MG63 (cell line): Measurements from ENCODE around the gene SDK1. TPM values are rescaled to one million over a fixed set of nuclear protein-coding genes. Genes with fewer than 3 reads are reported as not detected.
"Not testable (repeated sequence)": the region's sequence is repeated elsewhere in the genome, so short reads cannot be mapped to it uniquely, and the experiment has no call there.

Source experiments
- DNase-seq: peaks from one replicate; pipeline ENCODE4 v3.0.0-alpha.2; 2020
- H3K27me3 ChIP-seq: fragments of 250-450 bp; sonication (Bioruptor Pico); 2 replicates; pipeline ENCODE4 v1.5.1; 2020; ENCODE audit warnings: mild to moderate bottlenecking, moderate library complexity
- H3K36me3 ChIP-seq: fragments of 250-450 bp; sonication (Bioruptor Pico); 2 replicates; pipeline ENCODE4 v1.5.1; 2020; ENCODE audit warnings: mild to moderate bottlenecking, moderate library complexity
- H3K4me3 ChIP-seq: fragments of 250-450 bp; sonication (Bioruptor Pico); 2 replicates; pipeline ENCODE4 v1.5.1; 2020; ENCODE audit warnings: mild to moderate bottlenecking, moderate library complexity
- H3K9me3 ChIP-seq: fragments of 250-450 bp; sonication (Bioruptor Pico); 2 replicates; pipeline ENCODE4 v1.5.1; 2020; ENCODE audit warnings: mild to moderate bottlenecking, moderate library complexity
- total RNA-seq: library from RNA; depleted of rRNA; stranded (reverse); fragments of >200 nt; shearing (Covaris generic); gene quantifications from 2 replicates; pipeline ENCODE4 v1.2.3, GENCODE V29; 2014; ENCODE audit warnings: low replicate concordance

SDK1 gene
- total RNA-seq, 1 experiment from 2014 or later = 1.1 TPM

DNA sequence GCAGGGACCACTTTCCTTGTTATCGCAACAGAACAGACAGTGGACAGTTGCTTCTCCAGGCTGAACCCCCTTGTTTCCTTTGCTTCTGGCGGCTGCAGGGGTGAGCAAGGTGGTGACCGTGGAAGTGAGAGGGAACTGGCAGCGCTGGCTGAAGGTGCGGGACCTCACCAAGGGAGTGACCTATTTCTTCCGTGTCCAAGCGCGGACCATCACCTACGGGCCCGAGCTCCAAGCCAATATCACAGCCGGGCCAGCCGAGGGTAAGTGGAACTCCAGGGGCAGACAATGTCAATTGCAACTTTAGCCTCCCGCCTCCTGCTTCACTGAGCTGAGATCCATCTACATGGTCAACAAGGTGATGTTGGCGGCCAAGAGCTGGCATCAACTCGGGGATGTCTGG is 919.0 kb downstream of the SDK1 start:
- no peaks in the 10 kb centered on the region for H3K36me3 ChIP-seq
- no peaks in the 10 kb centered on the region for H3K9me3 ChIP-seq
- no peak overlapping the region for H3K4me3 ChIP-seq
- DNase-seq = no peak
- no peaks in the 10 kb centered on the region for H3K27me3 ChIP-seq

DNA sequence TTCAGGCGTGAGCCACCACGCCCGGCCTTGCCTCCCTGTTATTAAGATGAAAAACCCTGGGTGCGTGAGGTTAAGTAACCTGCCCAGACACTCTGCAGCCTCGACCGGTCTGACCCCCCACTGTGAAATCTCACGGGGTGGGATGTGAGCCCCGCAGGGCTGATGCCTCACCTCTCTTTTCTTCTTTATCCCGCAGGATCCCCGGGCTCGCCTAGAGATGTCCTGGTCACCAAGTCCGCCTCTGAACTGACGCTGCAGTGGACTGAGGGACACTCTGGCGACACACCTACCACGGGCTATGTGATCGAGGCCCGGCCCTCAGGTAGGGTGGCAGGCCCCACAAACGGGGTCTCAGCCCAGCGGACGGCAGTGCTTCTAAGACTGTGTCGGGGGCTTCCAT is 920.0 kb downstream of the SDK1 start:
- no peaks in the 10 kb centered on the region for H3K27me3 ChIP-seq
- no peaks in the 10 kb centered on the region for H3K9me3 ChIP-seq
- DNase-seq = no peak
- H3K36me3 ChIP-seq = no peaks in the 10 kb centered on the region
- H3K4me3 ChIP-seq = no peak overlapping the region

DNA sequence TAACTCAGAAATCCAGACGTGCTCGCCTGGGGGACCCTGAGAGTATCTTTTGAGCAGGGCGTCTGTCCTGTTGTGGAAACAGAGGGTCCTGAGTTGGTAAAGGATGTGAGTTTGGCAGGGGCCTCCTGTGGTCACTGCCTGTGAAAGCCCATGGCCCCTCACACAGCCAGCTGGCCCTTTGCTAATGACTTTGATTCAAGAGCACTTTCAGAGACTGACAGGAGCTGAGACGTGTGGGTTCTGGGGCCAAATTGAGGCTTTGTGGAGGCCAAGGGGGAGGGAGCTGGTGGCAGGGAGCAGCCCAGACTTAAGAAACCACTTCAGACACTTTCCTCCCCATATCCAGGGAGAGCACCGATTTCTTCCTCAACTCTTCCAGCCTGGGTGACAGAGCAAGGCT is 921.6 kb downstream of the SDK1 start:
- no peak for DNase-seq
- Histone ChIP-seq H3K9me3 (no peaks in the 10 kb centered on the region), H3K27me3 (no peaks in the 10 kb centered on the region), H3K4me3 (no peak overlapping the region), H3K36me3 (no peaks in the 10 kb centered on the region)

DNA sequence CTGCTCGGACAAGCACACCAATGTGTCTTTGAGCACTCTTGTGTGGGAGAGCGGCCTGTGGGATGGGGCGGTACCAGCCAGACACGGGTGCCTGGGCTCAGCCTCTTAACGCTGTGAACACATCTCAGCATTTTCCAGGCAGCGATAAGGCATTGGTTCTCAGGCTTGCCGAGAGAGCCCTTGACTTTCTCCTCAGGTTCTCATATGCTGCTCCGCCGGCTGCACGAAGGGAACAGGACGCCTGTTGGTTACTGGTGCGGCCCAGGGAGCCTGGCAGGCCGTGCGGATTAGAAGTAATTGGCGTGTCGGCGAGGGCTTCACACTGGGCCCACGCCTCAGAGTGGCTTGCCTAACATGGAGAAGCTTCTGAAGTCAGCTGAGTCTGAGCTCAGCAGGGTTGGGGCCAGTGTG is 924.3 kb downstream of the SDK1 start:
- no peak for DNase-seq
- Histone ChIP-seq H3K36me3 (no peaks in the 10 kb centered on the region), H3K27me3 (no peaks in the 10 kb centered on the region), H3K4me3 (no peak overlapping the region), H3K9me3 (no peaks in the 10 kb centered on the region)

DNA sequence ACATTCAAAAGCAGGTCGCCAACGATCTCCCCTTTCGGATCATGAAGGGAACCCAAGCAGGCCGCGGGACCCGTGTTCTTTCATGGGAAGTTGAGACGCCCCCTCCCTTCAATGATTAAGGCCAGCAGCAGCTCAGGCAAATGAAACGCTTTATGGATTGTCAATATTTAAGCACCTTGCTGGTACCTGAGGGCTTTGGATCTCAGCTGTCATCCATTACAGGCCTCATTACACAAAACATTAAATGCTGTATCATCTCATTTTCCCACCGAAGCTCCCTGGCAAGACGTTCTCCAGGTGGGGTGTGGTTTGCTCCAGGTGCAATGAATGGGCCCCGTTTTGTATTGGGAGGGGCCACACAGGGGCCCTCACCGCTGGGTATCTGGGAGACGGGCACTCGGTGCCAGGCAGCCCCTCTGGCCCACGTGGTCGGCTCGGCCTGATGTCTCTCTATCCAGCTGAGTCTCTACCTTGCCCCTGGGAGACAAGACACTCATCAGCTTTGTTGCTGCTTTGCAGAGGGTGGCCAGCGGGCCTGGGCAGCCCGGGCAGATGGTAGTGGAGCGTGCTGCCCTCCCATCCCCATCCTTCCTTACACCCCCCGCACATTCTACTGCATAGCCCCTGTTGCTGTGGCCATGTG is 925.0 kb downstream of the SDK1 start:
- DNase-seq = no peak
- Histone ChIP-seq H3K9me3 (no peaks in the 10 kb centered on the region), H3K36me3 (no peaks in the 10 kb centered on the region), H3K27me3 (no peaks in the 10 kb centered on the region), H3K4me3 (no peak overlapping the region)

DNA sequence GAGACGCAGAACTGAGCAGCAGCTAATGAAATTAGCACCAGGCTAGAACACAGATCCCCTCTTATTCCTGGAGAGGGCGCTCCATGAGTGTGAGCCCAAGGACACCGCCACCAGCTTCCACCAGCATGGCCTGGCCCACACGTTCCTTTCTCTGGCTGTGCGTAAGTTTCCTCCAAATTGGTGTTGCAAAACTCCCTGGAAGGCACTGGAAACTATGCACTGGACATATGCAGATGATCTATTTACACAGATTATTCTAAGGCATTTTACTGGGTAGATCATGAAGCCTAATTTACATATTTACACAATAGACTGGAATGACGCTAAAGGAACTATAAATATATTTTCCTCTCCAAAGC is 925.5 kb downstream of the SDK1 start:
- no peaks in the 10 kb centered on the region for H3K36me3 ChIP-seq
- H3K4me3 ChIP-seq = no peak overlapping the region
- DNase-seq = no peak
- no peaks in the 10 kb centered on the region for H3K9me3 ChIP-seq
- no peaks in the 10 kb centered on the region for H3K27me3 ChIP-seq

DNA sequence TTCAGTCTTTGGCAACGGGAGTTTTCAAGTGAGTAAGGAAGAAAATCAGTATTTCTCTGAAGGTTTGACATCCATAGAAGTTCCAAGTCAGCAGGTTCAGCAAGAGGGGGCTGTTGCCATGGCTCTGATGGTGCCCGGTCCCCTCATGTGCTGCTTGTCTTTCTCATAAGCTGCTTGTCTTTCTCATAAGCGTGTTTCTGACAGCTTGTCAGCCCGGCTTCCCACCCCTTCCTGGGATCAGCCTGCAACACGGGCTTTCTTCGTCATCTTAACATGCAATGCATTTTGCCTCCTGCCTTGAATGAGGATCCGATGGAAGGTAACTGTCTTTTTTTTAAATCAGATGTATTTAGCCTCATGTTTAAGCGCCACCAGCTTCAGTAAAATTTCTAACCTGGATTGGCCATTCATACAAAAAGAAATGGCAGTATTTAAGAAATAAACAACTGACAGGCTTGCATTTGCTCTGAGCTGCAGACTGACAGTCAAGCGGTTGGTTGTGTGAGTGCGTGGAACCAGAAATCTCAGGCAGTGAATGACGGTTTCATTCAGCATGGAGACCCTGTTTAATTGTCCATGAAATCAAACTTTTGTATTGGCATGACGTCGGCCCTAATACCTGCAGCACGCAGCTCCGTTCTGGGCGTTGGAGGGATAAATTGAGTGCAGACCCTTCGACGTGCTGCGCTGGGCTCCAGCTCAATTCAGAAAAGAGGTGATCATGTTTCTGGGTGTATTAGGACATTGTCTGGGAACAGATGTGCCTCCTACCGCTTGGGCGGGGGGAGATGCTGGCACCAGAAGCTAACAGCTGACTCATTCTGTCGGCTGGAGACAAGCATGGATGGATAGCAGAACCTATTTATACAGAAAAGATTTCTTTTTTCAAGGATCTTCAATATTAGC is 926.3 kb downstream of the SDK1 start:
- Histone ChIP-seq H3K9me3 (no peaks in the 10 kb centered on the region), H3K36me3 (no peaks in the 10 kb centered on the region), H3K4me3 (no peak overlapping the region), H3K27me3 (no peaks in the 10 kb centered on the region)
- DNase-seq = no peak

DNA sequence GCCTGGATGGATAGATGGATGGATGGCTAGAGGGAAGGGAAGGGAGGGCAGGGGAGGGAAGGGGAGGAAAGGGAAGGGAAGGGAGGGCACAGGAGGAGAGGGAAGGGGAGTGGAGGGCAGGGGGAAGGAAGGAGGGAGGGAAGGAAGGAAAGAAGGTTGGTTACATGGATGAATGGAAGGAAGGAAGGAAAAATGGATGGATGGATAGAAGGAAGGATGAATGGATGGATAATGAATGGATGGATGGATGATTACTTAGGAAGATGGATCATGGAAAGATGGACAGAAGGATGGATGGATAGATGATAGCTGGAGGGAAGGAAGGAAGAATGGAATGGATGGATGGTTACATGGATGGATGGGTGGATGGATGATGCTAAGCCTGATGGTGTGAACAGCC is 929.3 kb downstream of the SDK1 start:
- DNase-seq = no peak
- H3K4me3 ChIP-seq = no peak overlapping the region
- H3K36me3 ChIP-seq = no peaks in the 10 kb centered on the region
- H3K9me3 ChIP-seq = no peaks in the 10 kb centered on the region
- no peaks in the 10 kb centered on the region for H3K27me3 ChIP-seq

DNA sequence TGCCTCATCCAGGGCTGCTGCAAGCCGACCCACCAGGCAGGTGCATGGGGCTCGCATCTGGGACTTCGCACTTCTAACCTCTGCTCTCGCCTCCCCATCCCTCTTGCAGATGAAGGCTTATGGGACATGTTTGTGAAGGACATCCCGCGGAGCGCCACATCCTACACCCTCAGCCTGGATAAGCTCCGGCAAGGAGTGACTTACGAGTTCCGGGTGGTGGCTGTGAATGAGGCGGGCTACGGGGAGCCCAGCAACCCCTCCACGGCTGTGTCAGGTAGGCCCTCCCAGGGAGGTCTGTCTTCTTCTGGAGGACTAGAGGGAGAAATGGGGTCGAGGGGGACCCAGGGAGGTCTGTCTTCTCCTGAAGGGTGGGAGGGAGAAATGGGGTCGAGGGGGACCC is 932.1 kb downstream of the SDK1 start:
- no peak for DNase-seq
- no peaks in the 10 kb centered on the region for H3K36me3 ChIP-seq
- H3K4me3 ChIP-seq = no peak overlapping the region
- no peaks in the 10 kb centered on the region for H3K27me3 ChIP-seq
- H3K9me3 ChIP-seq = no peaks in the 10 kb centered on the region

DNA sequence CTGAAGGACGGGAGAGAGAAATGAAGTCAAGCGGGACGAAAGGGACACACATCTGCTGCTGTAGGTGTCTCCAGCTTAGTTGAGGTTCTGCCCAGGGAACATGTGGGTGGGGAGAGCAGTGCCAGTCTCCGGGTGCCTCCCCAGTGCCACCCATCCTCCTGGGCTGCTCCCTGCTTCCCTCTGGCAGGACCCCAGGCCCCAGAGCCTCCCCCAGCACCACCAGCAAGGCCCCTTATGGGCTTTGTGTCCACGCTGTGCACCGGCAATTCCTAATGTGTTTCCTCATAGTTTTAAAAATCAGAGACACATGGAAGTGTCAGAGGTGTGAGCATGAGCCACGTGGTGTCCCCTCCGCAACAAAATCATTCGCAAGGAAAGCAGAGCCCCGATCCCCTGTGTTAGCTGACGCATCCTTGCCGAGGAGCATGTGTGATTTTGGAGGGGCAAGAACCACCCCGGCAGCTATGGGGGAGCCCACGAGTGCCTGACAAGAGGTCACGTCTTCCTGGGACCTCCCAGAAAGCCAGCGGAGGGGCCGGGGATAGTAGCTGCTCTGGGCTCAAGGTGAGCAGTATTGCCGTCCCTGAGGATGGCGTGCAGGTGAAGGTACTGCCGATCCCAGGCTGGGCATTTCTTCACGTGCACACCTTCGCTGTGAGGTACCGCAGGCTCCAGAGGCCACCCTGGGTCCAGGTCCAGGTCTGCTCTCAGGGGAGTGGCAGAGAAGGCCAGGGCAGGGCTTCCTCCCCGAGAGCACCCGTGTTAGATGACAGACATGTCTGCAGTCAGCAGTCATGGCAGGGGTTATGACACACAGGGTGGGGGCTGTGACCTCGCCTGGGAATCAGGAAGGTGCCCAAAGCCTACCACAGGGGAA is 932.8 kb downstream of the SDK1 start:
- DNase-seq = no peak
- Histone ChIP-seq H3K27me3 (no peaks in the 10 kb centered on the region), H3K9me3 (no peaks in the 10 kb centered on the region), H3K4me3 (no peak overlapping the region), H3K36me3 (no peaks in the 10 kb centered on the region)

DNA sequence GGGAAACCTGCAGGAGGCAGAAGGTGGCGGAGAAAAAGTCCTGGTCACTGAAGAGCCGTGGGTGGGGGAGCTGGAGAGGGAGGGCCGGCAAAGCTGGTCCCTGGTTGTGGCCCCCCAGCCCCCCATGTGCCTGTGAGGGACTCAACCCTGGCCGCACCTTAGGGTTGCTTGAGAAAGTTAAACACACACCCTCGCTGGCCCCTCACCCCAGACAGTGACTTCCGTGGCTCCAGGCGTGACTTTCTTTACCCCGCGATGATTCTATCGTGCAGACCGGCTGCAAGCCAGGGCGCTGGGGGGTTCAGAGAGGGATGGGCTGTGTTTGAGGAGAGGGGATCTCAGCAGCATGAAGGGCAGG is 933.4 kb downstream of the SDK1 start:
- Histone ChIP-seq H3K4me3 (no peak overlapping the region), H3K36me3 (no peaks in the 10 kb centered on the region), H3K27me3 (no peaks in the 10 kb centered on the region), H3K9me3 (no peaks in the 10 kb centered on the region)
- DNase-seq = no peak

DNA sequence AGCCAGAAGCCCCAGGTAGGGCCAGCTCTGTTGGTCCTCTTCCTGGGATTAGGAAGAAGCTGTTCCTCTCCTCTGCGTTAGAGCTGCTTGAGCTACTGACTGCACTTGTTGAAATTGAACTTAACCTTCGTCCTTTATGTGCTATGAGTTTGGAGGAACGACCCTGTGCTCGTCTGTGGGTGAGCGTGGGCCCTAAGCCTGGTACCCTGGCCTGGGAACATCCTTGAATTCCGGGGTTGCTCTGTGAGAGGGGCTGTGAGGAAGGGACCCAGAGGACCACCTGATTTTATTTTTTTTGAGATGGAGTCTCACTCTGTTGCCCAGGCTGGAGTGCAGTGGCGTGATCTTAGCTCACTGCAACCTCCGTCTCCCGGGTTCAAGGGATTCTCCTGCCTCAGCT is 933.8 kb downstream of the SDK1 start:
- H3K9me3 ChIP-seq = no peaks in the 10 kb centered on the region
- H3K27me3 ChIP-seq = no peaks in the 10 kb centered on the region
- no peak overlapping the region for H3K4me3 ChIP-seq
- no peaks in the 10 kb centered on the region for H3K36me3 ChIP-seq
- DNase-seq = no peak

DNA sequence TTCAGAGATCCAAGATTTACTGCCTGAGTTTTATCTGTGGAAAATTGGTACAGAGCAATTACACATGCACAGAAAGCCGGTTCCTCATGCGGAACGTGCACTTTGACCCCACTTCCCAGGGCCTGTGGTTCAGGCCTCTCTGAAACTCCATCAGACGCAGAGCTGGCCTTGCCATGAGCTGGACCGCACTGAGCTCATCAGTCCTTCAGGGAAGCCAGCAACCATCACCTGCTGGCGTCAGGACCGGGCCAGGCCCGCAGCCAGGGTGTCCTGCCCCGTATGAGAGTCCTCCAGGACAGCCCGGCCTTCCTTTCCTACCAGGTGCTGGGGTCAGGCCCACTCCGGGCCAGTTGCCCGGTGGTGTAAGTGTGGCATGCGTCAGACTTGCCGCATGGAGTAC is 934.5 kb downstream of the SDK1 start:
- H3K4me3 ChIP-seq = no peak overlapping the region
- DNase-seq = no peak
- H3K9me3 ChIP-seq = no peaks in the 10 kb centered on the region
- H3K36me3 ChIP-seq = no peaks in the 10 kb centered on the region
- H3K27me3 ChIP-seq = no peaks in the 10 kb centered on the region

DNA sequence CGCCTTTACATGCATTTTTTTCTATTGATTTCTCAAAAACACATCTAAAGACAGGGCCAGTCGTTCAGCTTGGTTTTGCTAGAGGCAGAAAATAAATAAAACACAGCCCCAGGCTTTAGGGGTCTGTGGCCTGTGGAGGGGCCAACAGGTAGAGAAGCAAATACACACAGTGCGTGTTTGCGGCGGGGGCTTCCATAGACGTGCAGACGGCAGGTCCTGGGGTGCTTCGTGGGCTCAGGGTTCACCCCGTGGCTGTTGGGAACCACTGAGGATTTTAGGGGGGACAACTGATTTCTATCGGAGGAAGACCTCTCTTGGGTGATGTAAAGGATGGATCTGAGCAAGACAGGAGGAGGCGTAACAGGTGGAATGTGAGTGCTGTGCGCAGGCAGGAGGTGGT is 935.3 kb downstream of the SDK1 start:
- no peaks in the 10 kb centered on the region for H3K27me3 ChIP-seq
- H3K4me3 ChIP-seq = no peak overlapping the region
- DNase-seq = no peak
- H3K9me3 ChIP-seq = no peaks in the 10 kb centered on the region
- no peaks in the 10 kb centered on the region for H3K36me3 ChIP-seq

DNA sequence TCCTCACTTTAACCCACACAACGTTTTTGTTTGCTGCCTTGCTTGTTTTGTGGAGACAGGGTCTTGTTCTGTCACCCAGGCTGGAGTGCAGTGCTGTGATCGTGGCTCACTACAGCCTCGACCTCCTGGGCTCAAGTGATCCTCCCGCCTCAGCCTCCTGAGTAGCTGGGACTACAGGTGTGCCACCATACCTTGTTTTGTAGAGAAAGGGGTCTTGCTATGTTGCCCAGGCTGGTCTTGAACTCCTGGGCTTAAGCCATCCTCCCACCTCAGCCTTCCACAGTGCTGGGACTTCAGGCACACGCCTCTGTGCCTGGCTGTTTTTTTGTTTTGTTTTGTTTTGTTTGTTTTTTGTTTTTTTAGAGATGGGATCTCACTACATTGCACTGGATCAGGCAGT is 935.8 kb downstream of the SDK1 start:
- DNase-seq, H3K36me3 ChIP-seq, H3K4me3 ChIP-seq, H3K27me3 ChIP-seq, H3K9me3 ChIP-seq: not testable (repeated sequence)

DNA sequence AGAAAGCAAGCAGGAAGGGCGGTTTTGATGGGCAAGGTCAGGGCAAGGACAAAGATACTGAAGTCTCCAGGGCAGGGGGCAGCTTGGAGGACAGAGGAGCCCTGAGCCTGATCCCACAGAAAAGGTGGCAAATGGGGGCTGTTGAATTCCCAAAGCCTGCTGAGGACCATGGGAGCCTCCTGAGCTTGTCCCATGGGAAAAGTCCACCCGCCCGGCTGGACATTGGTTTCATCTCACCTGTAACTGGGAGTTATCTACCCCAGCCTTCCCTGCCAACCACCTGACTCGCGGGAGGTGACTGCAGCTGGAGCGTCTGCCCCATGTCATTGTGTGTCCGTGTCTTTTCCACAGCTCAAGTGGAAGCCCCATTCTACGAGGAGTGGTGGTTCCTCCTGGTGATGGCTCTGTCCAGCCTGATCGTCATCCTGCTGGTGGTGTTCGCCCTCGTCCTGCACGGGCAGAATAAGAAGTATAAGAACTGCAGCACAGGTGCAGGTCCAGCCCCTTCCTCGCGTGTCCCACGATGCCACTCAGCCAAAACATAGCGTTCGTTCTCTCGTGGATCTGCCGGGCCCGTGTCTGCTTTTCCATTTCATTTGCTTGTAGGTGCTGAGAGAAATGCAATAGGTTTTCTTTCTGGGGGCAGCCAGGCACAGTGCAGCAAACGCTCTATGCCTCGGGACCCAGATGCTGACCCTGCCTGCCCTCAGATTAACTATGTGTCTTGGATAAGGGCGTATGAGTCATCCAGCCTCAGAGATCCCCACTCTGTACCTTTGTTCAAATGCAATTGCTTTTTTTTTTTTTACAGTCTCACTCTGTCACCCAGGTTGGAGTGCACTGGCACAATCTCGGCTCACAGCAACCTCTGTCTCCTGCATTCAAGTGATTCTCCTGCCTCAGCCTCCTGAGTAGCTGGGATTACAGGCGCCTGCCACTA is 936.5 kb downstream of the SDK1 start:
- H3K9me3 ChIP-seq = no peaks in the 10 kb centered on the region
- DNase-seq = no peak

More for the DNA sequence above, 936.5 kb downstream of the SDK1 start:
- no peaks in the 10 kb centered on the region for H3K27me3 ChIP-seq
- no peak overlapping the region for H3K4me3 ChIP-seq
- H3K36me3 ChIP-seq = no peaks in the 10 kb centered on the region
